Sciatic nerve (tissue), 2 donors: ENCODE measurements around the gene GPC1. TPM values are rescaled to one million over a fixed set of nuclear protein-coding genes. Genes with fewer than 3 reads are reported as not detected.
A peak's percentile ranks its signal among the peaks of the same experiment; 100 is the strongest.

Experiments
- ATAC-seq: fragments of 200-7000 bp; cut with Tn5 transposase; one replicate; pipeline ENCODE4 v1.9.1; 2020; ENCODE audit warnings: mild to moderate bottlenecking, moderate library complexity
- DNase-seq: peaks from one replicate; pipeline ENCODE4 v3.0.0-alpha.2; 2020; ENCODE audit warnings: low spot score
- intact Hi-C: fragments of 100-400 bp; cut with DNase I; formaldehyde crosslinking; loops from one replicate; pipeline ENCODE4 v1.14.2; 2022
- microRNA-seq: library from miRNA; unstranded; fragments of <30 nt; microRNA quantifications from one replicate; pipeline ENCODE4 v1.2.0, GENCODE V29; 2020
- total RNA-seq: library from RNA; stranded (reverse); fragmentation: NEBNext Ultra II Directional; extraction: Animal tissue kit (Norgen Biotek cat#: 25700); gene quantifications from one replicate; pipeline ENCODE4 v1.2.1, GENCODE V29; 2021
- donor health status: DM: no; HTN: no; CAD: no.
- donor health status: DM: no; HTN: no; CAD: no.

GPC1 gene
- total RNA-seq, 1 donor from 2014 or later: 85.4 TPM

- ATAC-seq (no peak), DNase-seq (peak; percentile 38)
- intact Hi-C loops: no loop called here
These were observed 79.2 kb downstream of the GPC1 start for GRCh38 chr2:240514631-240515030.

GRCh38 chr2:240517342-240517741 is 81.9 kb downstream of the GPC1 start:
- intact Hi-C loops: no loop called here
- peak; percentile 45 for DNase-seq
- ATAC-seq: no peak

Small RNAs within 50 kb of the gene (microRNA-seq; reads per million reads assigned to microRNA genes)
- 860 reads per million, percentile 80 among the genes with 10 or more reads in this experiment for gene MIR149

Other genes with a start within 250 kb of the GPC1 start
- 30.7 TPM for gene ANKMY1, start 122.3 kb downstream of the GPC1 start, total RNA-seq
- 4.5 TPM for gene DUSP28, start 124.7 kb downstream of the GPC1 start, total RNA-seq
- gene RNPEPL1, start 132.8 kb downstream of the GPC1 start, total RNA-seq: 38.8 TPM
- gene CAPN10, start 151.1 kb downstream of the GPC1 start, total RNA-seq: 37.2 TPM
- gene GPR35, start 189.8 kb downstream of the GPC1 start, total RNA-seq: 3.2 TPM
- gene AQP12B, start 247.2 kb downstream of the GPC1 start, total RNA-seq: not detected